GM21367 (cell line): ENCODE data around the gene CFAP298.

Experiments used
- ATAC-seq: cut with Tn5 transposase; IDR thresholded peaks from one replicate; pipeline ENCODE4 v1.9.1; 2021; ENCODE audit not compliant: unreplicated experiment

The CFAP298 gene

DNA sequence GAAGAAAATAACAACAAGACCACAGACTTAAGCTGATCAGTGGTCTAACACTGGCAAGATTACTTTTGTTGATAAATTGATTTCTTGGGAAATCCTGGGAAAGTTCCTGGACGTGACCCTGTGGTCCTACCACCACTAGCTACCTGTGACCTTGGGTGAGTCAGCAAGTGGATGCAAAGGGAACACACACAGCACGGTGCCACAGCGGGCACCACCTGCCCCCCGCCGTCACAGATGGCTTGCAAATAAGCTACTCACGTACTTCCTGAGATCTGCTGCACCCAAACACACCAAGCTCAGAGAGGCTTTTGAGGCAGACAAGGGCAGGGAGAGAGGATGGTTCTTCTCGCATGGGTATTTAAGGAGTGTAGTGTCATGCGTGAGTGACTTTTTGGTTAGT, 12.7 kb downstream of the CFAP298 start:
- ATAC-seq, result no peak

DNA sequence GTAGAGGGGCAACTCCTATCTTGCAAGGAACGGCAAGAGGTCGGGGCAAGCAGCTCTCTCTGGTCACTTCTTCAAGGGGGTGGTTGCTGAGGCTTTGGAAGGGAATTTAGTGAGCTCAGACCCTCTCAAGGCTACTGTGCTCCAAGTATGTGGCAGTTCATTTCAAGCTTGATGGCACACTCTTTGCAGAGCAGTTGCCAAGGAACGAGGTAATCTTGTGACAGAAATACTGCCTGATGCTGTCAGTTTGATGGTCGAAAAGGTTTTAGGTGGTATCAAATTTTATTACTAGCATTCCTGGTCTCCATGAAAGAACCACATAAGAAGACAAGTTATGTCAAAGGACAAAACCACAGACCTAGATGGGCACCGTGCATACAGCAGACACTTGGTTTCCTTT, 13.1 kb downstream of the CFAP298 start:
- ATAC-seq, result no peak

GRCh38 chr21:32597205-32597604, 15.0 kb downstream of the CFAP298 start:
- ATAC-seq, result no peak

GRCh38 chr21:32595431-32595830, 16.7 kb downstream of the CFAP298 start:
- ATAC-seq, result no peak

GRCh38 chr21:32593690-32594089, 18.5 kb downstream of the CFAP298 start:
- no peak for ATAC-seq

GRCh38 chr21:32592929-32593502, 19.2 kb downstream of the CFAP298 start:
- ATAC-seq, result no peak

DNA sequence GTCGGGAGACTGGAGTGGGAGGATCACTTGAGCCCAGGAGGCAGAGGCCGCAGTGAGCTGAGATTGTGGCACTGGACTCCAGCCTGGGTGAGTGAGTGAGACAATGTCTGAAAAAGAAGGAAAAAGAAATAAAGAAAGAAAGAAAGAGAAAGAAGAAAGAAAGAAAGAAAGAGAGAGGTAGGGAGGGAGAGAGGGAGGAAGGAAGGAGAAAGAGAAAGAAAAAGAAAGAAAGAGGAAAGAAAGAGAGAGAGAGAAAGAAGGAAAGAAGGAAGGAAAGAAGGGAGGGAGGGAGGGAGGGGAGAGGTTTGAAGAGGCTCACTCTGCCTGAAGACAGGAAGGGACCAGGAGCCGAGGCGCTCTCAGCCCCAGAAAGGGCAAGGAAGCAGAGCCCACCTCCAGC, 22.0 kb downstream of the CFAP298 start:
- ATAC-seq, result no peak

DNA sequence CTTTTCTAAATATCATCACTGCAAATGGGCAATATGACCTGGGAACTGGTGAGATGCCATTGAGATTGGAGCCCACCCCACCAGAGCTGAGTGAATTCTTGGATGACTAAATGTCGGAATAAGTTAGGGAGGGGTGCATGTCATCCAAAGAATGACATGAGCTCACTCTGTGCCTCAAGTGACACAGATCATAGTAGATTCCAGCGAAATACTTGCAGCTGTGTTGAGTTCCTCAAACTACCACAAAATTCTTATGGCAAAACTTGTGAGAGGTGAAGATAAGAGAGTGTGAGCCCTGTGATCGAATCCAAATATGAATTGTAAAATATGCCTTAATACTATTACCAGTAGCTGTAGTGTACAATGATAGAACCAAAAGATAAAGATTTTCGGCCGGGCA, 24.5 kb downstream of the CFAP298 start:
- ATAC-seq, result no peak

- ATAC-seq, result no peak
These were observed 25.1 kb downstream of the CFAP298 start for GRCh38 chr21:32587120-32587519.

DNA sequence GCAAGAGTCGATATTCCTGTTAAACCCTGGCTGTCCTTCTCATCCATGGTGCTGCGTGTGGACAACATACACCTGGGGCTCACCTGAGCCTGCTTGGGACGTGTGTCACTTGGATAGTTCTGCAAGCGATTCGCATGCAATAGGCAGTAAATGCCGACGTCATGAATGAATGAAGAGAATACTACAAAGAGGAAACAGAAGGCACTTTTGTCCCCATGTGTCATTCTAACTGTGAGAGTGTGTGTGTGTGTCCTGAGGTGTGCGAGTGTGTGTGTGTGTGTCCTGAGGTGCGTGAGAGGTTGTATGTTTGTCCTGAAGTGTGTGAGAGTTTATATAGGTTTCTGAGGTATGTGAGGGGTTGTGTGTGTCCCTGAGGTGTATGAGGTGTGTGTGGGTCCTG, 26.2 kb downstream of the CFAP298 start:
- no peak for ATAC-seq

GRCh38 chr21:32585042-32585710, 27.0 kb downstream of the CFAP298 start, which contains the start of gene TCP10L:
Gene TCP10L (minus strand): TSS chr21:32585523. CDS start chr21:32584304, 1,219 bp downstream.
- ATAC-seq, result no peak

DNA sequence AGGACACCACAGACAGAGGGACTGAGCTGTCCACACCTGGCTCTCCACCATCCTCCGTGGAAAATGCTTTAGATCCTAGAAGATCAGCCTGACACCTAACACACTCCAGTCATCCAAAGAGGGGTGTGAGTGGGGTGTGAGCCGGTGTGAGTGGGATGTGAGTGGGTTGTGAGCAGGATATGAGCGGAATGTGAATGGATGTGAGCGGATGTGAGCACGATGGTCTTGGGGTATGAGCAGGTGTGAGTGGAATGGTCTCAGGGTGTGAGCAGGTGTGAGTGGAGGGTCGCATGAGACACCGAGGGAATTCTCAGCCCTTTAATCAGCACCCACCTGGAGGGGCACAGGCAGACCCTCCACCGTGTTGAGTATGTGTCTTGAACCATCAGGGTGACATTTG, 27.7 kb downstream of the CFAP298 start:
- no peak for ATAC-seq

DNA sequence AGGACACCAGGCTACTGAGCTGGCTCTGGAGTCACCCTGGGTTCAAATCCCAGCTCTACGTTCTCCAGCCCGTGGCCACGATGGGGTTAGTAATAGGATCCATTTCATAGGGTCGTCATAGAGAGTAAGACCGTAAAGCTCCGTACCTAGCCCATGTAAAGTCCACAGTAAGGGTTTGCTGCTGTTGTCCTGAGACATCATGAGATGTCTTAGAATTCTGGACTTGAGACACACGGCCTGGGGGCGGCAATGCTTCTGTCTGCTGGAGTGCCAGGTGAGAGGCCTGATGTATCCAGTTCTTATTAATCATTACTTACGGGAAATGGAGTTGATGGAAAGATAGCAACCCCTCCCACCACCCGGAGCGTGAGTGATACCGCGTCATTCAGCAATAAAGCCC, 30.4 kb downstream of the CFAP298 start:
- ATAC-seq, result no peak

- no peak for ATAC-seq
These were observed 31.2 kb downstream of the CFAP298 start for GRCh38 chr21:32580949-32581348.

DNA sequence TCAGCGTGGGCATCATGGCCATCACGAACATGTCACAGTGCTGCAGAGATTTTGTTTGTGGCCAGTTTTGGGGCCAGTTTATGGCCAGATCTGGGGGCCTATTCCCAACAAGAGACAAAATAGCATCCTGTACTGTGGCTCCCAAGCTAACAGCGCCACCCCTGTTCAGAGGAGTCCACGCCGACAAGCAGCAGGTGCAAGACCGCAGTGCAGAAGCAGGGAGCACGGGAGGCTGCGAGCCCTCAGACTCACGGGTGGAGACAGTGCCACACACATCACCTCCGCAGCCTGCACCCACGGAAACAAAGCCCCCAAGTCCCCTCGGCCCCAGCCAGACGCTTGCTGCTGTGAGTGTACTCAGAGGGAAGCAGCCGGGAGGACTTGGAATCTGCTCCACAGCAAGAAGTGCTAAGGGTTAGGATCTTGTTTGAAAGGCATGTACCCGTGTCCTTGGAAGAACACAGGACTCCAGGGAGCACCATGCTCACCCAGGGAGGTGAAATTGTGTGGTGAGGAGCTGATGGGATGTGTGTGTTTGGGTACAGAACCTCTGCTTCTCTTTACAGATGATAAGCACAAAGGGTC, 34.0 kb downstream of the CFAP298 start:
- ATAC-seq, result no peak

DNA sequence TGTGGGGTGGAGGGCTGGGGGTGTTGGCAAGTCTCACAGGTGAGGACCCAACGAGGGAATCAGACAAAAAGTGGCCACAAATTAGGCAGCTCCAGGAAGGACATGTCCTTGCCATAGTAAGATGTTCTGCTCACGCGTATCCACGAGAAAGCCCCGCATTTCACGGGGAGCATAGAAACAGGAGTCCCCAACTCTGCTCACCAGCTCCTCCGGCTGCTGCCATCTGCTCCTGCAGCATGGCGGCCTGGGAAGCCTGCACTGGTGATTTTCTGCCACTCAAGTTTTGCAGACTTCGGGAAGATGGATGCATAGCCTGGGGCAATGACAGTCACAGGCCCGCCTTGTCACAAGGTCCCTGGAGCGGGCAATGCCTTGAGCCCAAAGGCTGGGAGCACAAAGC, 36.2 kb downstream of the CFAP298 start:
- ATAC-seq, result no peak

- ATAC-seq, result no peak
These were observed 36.9 kb downstream of the CFAP298 start for GRCh38 chr21:32574946-32575925.

DNA sequence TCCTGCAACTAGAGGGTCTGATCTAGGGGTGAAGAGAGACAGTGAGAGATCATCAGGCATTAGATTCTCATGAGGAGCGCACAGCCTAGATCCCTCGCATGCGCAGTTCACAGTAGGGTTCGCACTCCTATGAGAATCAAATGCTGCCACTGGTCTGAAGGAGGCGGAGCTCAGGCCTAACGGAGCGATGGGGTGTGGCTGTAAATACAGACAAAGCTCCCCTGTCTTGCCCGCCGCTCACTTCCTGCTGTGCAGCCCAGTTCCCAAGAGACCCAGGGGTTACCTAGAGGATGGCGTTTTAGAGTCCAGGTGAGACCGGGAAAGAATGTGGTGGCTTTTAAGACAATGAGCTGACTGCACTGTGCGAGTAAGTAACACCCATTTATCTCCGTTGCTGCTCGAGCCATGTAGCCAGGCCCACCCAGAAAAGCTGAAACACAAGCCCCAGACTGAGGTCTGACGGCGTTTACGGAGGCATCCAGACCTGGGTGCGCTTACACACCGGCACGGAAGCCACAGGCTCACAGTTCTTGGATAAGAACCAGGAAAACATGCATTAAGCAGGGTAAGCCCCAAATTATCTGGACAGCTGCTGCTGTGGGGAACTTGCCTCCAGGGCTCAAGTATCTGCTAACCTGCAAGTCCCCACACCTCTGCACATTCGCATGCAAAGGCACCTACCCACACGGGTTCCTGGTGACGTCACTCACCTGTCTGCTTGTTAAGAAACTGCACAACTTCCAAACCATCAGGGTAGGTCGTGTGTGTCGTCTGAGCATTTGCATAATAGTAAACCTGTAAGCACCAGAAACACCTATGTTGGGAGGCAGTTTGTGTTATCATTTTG, 39.4 kb downstream of the CFAP298 start:
- no peak for ATAC-seq

GRCh38 chr21:32570456-32570855, 41.7 kb downstream of the CFAP298 start:
- no peak for ATAC-seq
